C4-2B (cell line): ENCODE results near the gene RNF223.

Source experiments
- ZFX ChIP-seq: fragments of 450-650 bp; IDR thresholded peaks from 2 replicates; pipeline ENCODE4 v1.6.1; 2017
- TF ChIP-seq, protein P1 (sequence below): fragments of 450-650 bp; conservative IDR thresholded peaks from 2 replicates; pipeline ENCODE4 v1.5.1; 2017; ENCODE audit warnings: mild to moderate bottlenecking

DNA sequence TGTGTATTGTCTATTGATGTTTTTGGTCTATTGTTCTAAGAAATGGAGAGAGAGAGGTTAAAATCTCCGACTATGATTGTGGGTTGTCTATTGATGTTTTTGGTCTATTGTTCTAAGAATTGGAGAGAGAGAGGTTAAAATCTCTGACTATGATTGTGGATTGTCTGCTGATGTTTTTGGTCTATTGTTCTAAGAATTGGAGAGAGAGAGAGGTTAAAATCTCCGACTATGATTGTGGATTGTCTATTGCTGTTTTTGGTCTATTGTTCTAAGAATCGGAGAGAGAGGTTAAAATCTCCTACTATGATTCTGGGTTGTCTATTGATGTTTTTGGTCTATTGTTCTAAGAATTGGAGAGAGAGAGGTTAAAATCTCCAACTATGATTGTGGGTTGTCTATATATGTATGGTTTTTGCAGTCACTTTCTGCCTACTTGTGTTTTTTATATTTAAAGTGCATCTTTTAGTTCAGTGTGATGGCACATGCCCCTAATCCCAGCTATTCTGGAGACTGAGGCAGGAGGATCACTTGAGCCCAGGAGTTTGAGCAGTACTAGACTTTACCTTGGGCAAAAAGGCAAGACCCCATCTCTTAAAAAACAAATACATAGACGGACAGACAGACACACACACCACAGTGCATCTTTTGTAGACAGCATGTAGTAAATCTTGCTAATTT is 25.5 kb upstream of the RNF223 start:
- TF ChIP-seq, protein P1, sequence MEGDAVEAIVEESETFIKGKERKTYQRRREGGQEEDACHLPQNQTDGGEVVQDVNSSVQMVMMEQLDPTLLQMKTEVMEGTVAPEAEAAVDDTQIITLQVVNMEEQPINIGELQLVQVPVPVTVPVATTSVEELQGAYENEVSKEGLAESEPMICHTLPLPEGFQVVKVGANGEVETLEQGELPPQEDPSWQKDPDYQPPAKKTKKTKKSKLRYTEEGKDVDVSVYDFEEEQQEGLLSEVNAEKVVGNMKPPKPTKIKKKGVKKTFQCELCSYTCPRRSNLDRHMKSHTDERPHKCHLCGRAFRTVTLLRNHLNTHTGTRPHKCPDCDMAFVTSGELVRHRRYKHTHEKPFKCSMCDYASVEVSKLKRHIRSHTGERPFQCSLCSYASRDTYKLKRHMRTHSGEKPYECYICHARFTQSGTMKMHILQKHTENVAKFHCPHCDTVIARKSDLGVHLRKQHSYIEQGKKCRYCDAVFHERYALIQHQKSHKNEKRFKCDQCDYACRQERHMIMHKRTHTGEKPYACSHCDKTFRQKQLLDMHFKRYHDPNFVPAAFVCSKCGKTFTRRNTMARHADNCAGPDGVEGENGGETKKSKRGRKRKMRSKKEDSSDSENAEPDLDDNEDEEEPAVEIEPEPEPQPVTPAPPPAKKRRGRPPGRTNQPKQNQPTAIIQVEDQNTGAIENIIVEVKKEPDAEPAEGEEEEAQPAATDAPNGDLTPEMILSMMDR = no peak
- no peak for TF ChIP-seq ZFX
